Endothelial cell of umbilical vein (primary cell): ENCODE data around the gene PTCD1. TPM values are rescaled to one million over a fixed set of nuclear protein-coding genes. Genes with fewer than 3 reads are reported as not detected.

ENCODE experiments used
- BruUV-seq: library from RNA; stranded (reverse); fragments of 400-500 nt; replicated peaks from 2 replicates; lab custom pipeline; 2021; lab: Mats Ljungman, UMichigan
- CTCF ChIA-PET: fragments of 300-600, 350-600 bp; sonication (Branson Sonifier 250); formaldehyde crosslinking; loops from one replicate; lab custom pipeline; 2021; ENCODE audit warnings: antibody characterized with exemption, inconsistent platforms; lab: Charles Lee
- POLR2A ChIA-PET: fragments of 300-600, 350-600 bp; sonication (Branson Sonifier 250); formaldehyde crosslinking; loops from one replicate; lab custom pipeline; 2021; ENCODE audit warnings: antibody characterized with exemption, inconsistent platforms; lab: Charles Lee
- DNase-seq: peaks from one replicate; pipeline ENCODE4 v3.0.0-alpha.2; 2011; ENCODE audit warnings: low read depth, low spot score
- FAIRE-seq: peaks from 2 replicates; lab custom pipeline; 2011; peaks lifted over from hg19 to GRCh38; lab: Jason Lieb, UNC
- H2AFZ ChIP-seq: 2 replicates; pipeline ENCODE4 v1.6.0; 2012; ENCODE audit warnings: low read depth, low read length, control low read depth, inconsistent platforms
- H3K27ac ChIP-seq: 2 replicates; pipeline ENCODE4 v1.5.1; 2011; ENCODE audit warnings: low read depth, mild to moderate bottlenecking, control low read depth, low read length, moderate library complexity; ENCODE audit not compliant: insufficient read depth
- H3K27me3 ChIP-seq, 2 experiments: 2 replicates each; pipeline versions ENCODE4 v1.6.0 to v1.6.1; 2011; ENCODE audit warnings: low read length in 2 of 2, mixed read lengths in 1 of 2; ENCODE audit not compliant: control insufficient read depth in 2 of 2, insufficient read depth in 2 of 2
- H3K36me3 ChIP-seq, 2 experiments: 2 replicates in 1 of 2; 3 replicates in 1 of 2; pipeline ENCODE4 v1.5.1; 2011; ENCODE audit warnings: low read length in 2 of 2, mild to moderate bottlenecking in 1 of 2, moderate library complexity in 1 of 2; ENCODE audit not compliant: control insufficient read depth in 2 of 2, insufficient read depth in 2 of 2; ENCODE audit errors: extremely low read depth in 1 of 2
- H3K4me1 ChIP-seq: 3 replicates; pipeline ENCODE4 v1.5.1; 2011; ENCODE audit warnings: mild to moderate bottlenecking, low read length; ENCODE audit not compliant: control insufficient read depth, insufficient read depth; ENCODE audit errors: extremely low read depth
- H3K4me2 ChIP-seq: 2 replicates; pipeline ENCODE4 v1.6.1; 2011; ENCODE audit warnings: low read length, control low read depth, mixed read lengths; ENCODE audit not compliant: insufficient read depth
- H3K4me3 ChIP-seq, 3 experiments: fragments of 200-600 bp in 1 of 3; sonication (generic), shearing (Covaris generic) in 1 of 3; replicated peaks in 1 of 3; 2 replicates each; pipeline ENCODE4 v1.5.1; 2011 to 2016; ENCODE audit warnings: control low read depth in 3 of 3, low read length in 3 of 3, mild to moderate bottlenecking in 2 of 3, inconsistent platforms in 1 of 3, low read depth in 1 of 3, moderate library complexity in 1 of 3; ENCODE audit not compliant: insufficient read depth in 1 of 3
- H3K79me2 ChIP-seq: 2 replicates; pipeline ENCODE4 v1.6.0; 2012; ENCODE audit warnings: low read length, inconsistent platforms; ENCODE audit not compliant: control insufficient read depth, insufficient read depth
- H3K9ac ChIP-seq: replicated peaks from 2 replicates; pipeline ENCODE3; 2011; ENCODE audit warnings: low read length, control low read depth; ENCODE audit not compliant: insufficient read depth; ENCODE audit errors: extremely low read depth
- H3K9me1 ChIP-seq: replicated peaks from 3 replicates; pipeline ENCODE4 v1.6.0; 2011; ENCODE audit warnings: mild to moderate bottlenecking, low read length; ENCODE audit not compliant: control insufficient read depth, insufficient read depth; ENCODE audit errors: extremely low read depth
- H3K9me3 ChIP-seq: replicated peaks from 2 replicates; pipeline ENCODE4 v1.5.1; 2012; ENCODE audit warnings: low read length, inconsistent platforms; ENCODE audit not compliant: control insufficient read depth, insufficient read depth
- H4K20me1 ChIP-seq: replicated peaks from 2 replicates; pipeline ENCODE3; 2011; ENCODE audit warnings: mild to moderate bottlenecking, low read length; ENCODE audit not compliant: control insufficient read depth, insufficient read depth; ENCODE audit errors: extremely low read depth
- EZH2 ChIP-seq: IDR thresholded peaks from 2 replicates; pipeline ENCODE4 v1.6.1; 2012; ENCODE audit warnings: borderline replicate concordance, low read depth, mild to moderate bottlenecking, moderate library complexity, low read length, inconsistent platforms; ENCODE audit not compliant: severe bottlenecking
- FOS ChIP-seq: IDR thresholded peaks from 2 replicates; pipeline ENCODE4 v1.6.1; 2011; ENCODE audit warnings: mild to moderate bottlenecking, low read length, moderate library complexity, borderline replicate concordance; ENCODE audit not compliant: insufficient read depth
- GATA2 ChIP-seq: IDR thresholded peaks from 2 replicates; pipeline ENCODE4 v1.7.0; 2011; ENCODE audit warnings: low read depth, mild to moderate bottlenecking, moderate library complexity, mixed read lengths, low read length; ENCODE audit not compliant: insufficient read length, insufficient read depth
- JUN ChIP-seq: IDR thresholded peaks from 2 replicates; pipeline ENCODE4 v1.6.1; 2011; ENCODE audit warnings: borderline replicate concordance, low read depth; ENCODE audit not compliant: insufficient read length, insufficient read depth
- MAX ChIP-seq: IDR thresholded peaks from 2 replicates; pipeline ENCODE4 v1.6.1; 2011; ENCODE audit not compliant: insufficient read depth, insufficient read length
- MYC ChIP-seq: IDR thresholded peaks from one replicate; pipeline ENCODE4 v1.6.1; 2011; ENCODE audit warnings: mild to moderate bottlenecking, low read depth, low read length
- POLR2A ChIP-seq: IDR thresholded peaks from 2 replicates; pipeline ENCODE4 v1.6.1; 2012; ENCODE audit warnings: low read depth, mild to moderate bottlenecking, control low read depth, low read length
- POLR2AphosphoS5 ChIP-seq: IDR thresholded peaks from 2 replicates; pipeline ENCODE4 v1.6.1; 2012; ENCODE audit warnings: low read depth, mild to moderate bottlenecking, control low read depth, low read length, moderate library complexity; ENCODE audit not compliant: insufficient read depth
- dilution Hi-C: fragments of 300-500 bp; cut with MboI; formaldehyde crosslinking; loops from one replicate; pipeline ENCODE4 v1.15.0; 2019; ENCODE audit warnings: low sequenced_read_pairs; ENCODE audit not compliant: extremely low pct_ligation_motif_present
- intact Hi-C: fragments of 100-400 bp; cut with micrococcal nuclease; formaldehyde crosslinking; loops from one replicate; pipeline ENCODE4 v1.10.0; 2022
- polyA plus RNA-seq, 4 experiments: library from polyadenylated mRNA; depleted of rRNA in 3 of 4; stranded (reverse) in 3 of 4; unstranded in 1 of 4; fragments of >200 nt; gene quantifications; 2 replicates each; pipeline versions ENCODE4 v1.2.1 to v1.2.3, GENCODE V29; 2011 to 2012; ENCODE audit warnings: missing spikeins in 1 of 4
- total RNA-seq: library from RNA; stranded (reverse); gene quantifications from 2 replicates; pipeline ENCODE4 v1.2.3, GENCODE V29; 2021
- TF ChIP-seq, protein P1 (sequence below), 2 donors: IDR thresholded peaks; 1 replicate in 1 of 2; 2 replicates in 1 of 2; pipeline ENCODE4 v1.5.1; 2011; ENCODE audit warnings: low read length in 2 of 2, mild to moderate bottlenecking in 2 of 2, moderate library complexity in 2 of 2, control low read depth in 1 of 2, inconsistent platforms in 1 of 2, low read depth in 1 of 2; ENCODE audit not compliant: insufficient read depth in 1 of 2; ENCODE audit errors: extremely low read depth in 1 of 2

The PTCD1 gene
- total and polyA plus RNA-seq, 2 donors (not counting 3 experiments of a cell fraction or from before 2014, with no cell fraction given): 3.8 to 9.6 TPM

DNA sequence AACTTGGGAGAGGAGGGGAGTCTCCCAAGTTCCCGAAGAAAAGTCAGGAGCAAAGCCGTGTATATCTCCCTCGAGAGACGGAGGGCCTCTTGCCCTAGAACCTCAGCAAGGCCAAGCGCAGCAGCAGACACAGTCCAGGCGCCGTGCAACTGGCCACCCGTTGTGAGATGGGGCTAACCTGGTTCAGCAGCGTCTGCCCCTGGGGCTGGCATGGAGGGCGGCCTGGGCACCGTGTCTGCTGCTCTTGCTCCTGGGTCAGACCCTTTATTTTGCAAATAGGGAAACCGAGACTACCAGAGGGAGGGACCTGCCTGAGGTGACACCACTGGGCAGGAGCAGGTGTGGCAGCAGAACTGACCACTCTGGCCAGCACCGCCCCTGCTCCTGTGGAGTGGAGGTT lies 13.9 kb upstream of the PTCD1 start:
- FAIRE-seq (no peak), DNase-seq (no peak)
- Histone ChIP-seq H3K9ac (no peak overlapping the region), H3K4me1 (no peaks in the 10 kb centered on the region), H3K79me2 (no peaks in the 10 kb centered on the region), H3K36me3 (peaks cover 9 to 69% of the 10 kb centered on the region in 2 experiments), H3K27me3 (no peaks in the 10 kb centered on the region), H3K4me2 (no peak overlapping the region), H3K9me1 (no peaks in the 10 kb centered on the region), H3K9me3 (no peaks in the 10 kb centered on the region), H3K27ac (no peak overlapping the region), H3K4me3 (no peak overlapping the region), H2AFZ (no peak overlapping the region), H4K20me1 (no peaks in the 10 kb centered on the region)
- CTCF ChIA-PET: no interaction called here
- no peak for TF ChIP-seq FOS
- no peak for TF ChIP-seq POLR2A
- TF ChIP-seq JUN: no peak
- dilution Hi-C loops: no loop called here
- intact Hi-C loops: no loop called here
- no TSS peak for BruUV-seq
- POLR2A ChIA-PET: no interaction called here

GRCh38 chr7:99451936-99452335 lies 13.3 kb upstream of the PTCD1 start:
- Histone ChIP-seq H4K20me1 (no peaks in the 10 kb centered on the region), H3K4me3 (no peak overlapping the region), H3K36me3 (peaks cover 9 to 63% of the 10 kb centered on the region in 2 experiments), H3K27ac (no peak overlapping the region), H3K79me2 (no peaks in the 10 kb centered on the region), H3K9me1 (no peaks in the 10 kb centered on the region), H3K9ac (no peak overlapping the region), H3K9me3 (no peaks in the 10 kb centered on the region), H3K27me3 (no peaks in the 10 kb centered on the region), H3K4me2 (no peak overlapping the region), H2AFZ (no peak overlapping the region), H3K4me1 (no peaks in the 10 kb centered on the region)
- intact Hi-C loops (no loop called here), dilution Hi-C loops (no loop called here)
- DNase-seq: no peak
- TF ChIP-seq JUN (no peak), EZH2 (no peak), MYC (no peak), MAX (no peak), GATA2 (no peak), FOS (no peak), POLR2AphosphoS5 (no peak), POLR2A (no peak)
- TF ChIP-seq, protein P1, sequence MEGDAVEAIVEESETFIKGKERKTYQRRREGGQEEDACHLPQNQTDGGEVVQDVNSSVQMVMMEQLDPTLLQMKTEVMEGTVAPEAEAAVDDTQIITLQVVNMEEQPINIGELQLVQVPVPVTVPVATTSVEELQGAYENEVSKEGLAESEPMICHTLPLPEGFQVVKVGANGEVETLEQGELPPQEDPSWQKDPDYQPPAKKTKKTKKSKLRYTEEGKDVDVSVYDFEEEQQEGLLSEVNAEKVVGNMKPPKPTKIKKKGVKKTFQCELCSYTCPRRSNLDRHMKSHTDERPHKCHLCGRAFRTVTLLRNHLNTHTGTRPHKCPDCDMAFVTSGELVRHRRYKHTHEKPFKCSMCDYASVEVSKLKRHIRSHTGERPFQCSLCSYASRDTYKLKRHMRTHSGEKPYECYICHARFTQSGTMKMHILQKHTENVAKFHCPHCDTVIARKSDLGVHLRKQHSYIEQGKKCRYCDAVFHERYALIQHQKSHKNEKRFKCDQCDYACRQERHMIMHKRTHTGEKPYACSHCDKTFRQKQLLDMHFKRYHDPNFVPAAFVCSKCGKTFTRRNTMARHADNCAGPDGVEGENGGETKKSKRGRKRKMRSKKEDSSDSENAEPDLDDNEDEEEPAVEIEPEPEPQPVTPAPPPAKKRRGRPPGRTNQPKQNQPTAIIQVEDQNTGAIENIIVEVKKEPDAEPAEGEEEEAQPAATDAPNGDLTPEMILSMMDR (IDR thresholded peaks at IDR 0.05; ENCODE audit: extremely low read depth in 1 of 2, insufficient read depth in 1 of 2, low read depth in 1 of 2, low read length in 2 of 2): no peak
- no peak for FAIRE-seq
- CTCF ChIA-PET: no interaction called here
- POLR2A ChIA-PET: no interaction called here
- BruUV-seq: no TSS peak
